MM.1S (cell line): ENCODE results near the gene C1QTNF6.

Experiments
- DNase-seq: peaks from one replicate; pipeline ENCODE4 v3.0.0-alpha.2; 2015
- H2AFZ ChIP-seq: fragments of 300-600 bp; sonication (generic); 2 replicates; pipeline ENCODE4 v1.6.0; 2016; ENCODE audit warnings: antibody characterized with exemption, low read length
- H3F3A ChIP-seq: fragments of 300-600 bp; sonication (generic); 2 replicates; pipeline ENCODE4 v1.6.1; 2016; ENCODE audit warnings: mild to moderate bottlenecking, antibody characterized with exemption, low read length, moderate library complexity, mixed read lengths; ENCODE audit not compliant: insufficient read depth
- H3K27ac ChIP-seq: fragments of 300-600 bp; sonication (generic); 2 replicates; pipeline ENCODE4 v1.5.1; 2016; ENCODE audit warnings: mild to moderate bottlenecking, low read length
- H3K27me3 ChIP-seq: fragments of 300-600 bp; sonication (generic); replicated peaks from 2 replicates; pipeline ENCODE4 v1.6.0; 2016; ENCODE audit warnings: low read length; ENCODE audit not compliant: insufficient read depth
- H3K36me3 ChIP-seq: fragments of 300-600 bp; sonication (generic); replicated peaks from 2 replicates; pipeline ENCODE4 v1.6.1; 2016; ENCODE audit warnings: mild to moderate bottlenecking, low read length, mixed read lengths; ENCODE audit not compliant: insufficient read depth
- H3K4me1 ChIP-seq: fragments of 300-600 bp; sonication (generic); 2 replicates; pipeline ENCODE4 v1.6.1; 2016; ENCODE audit warnings: low read length, mixed read lengths
- H3K4me2 ChIP-seq: fragments of 300-600 bp; sonication (generic); 2 replicates; pipeline ENCODE4 v1.6.0; 2016; ENCODE audit warnings: low read depth, low read length
- H3K4me3 ChIP-seq: fragments of 300-600 bp; sonication (generic); 2 replicates; pipeline ENCODE4 v1.5.1; 2016; ENCODE audit warnings: low read length, mixed read lengths
- H3K79me2 ChIP-seq: fragments of 300-600 bp; sonication (generic); 2 replicates; pipeline ENCODE4 v1.6.1; 2016; ENCODE audit warnings: mixed run types, low read length, mixed read lengths
- H3K9ac ChIP-seq: fragments of 300-600 bp; sonication (generic); 2 replicates; pipeline ENCODE4 v1.6.1; 2016; ENCODE audit warnings: low read length, mixed read lengths
- H3K9me2 ChIP-seq: fragments of 300-600 bp; sonication (generic); replicated peaks from 2 replicates; pipeline ENCODE4 v1.6.1; 2016; ENCODE audit warnings: mild to moderate bottlenecking, low read length, mixed read lengths; ENCODE audit not compliant: insufficient read depth
- H3K9me3 ChIP-seq: fragments of 300-600 bp; sonication (generic); replicated peaks from 2 replicates; pipeline ENCODE4 v1.6.1; 2016; ENCODE audit warnings: mild to moderate bottlenecking, low read length, mixed read lengths; ENCODE audit not compliant: insufficient read depth
- H4K20me1 ChIP-seq: fragments of 300-600 bp; sonication (generic); 2 replicates; pipeline ENCODE4 v1.6.1; 2016; ENCODE audit warnings: mild to moderate bottlenecking, low read length, moderate library complexity, mixed read lengths; ENCODE audit not compliant: insufficient read depth
- CTCF ChIP-seq: fragments of 300-600 bp; sonication (generic); IDR thresholded peaks from 2 replicates; pipeline ENCODE4 v1.5.1; 2016; ENCODE audit warnings: antibody characterized with exemption, low read length, mixed read lengths
- EZH2 ChIP-seq: fragments of 300-600 bp; sonication (generic); optimal IDR thresholded peaks from 2 replicates; pipeline ENCODE3; 2017; ENCODE audit warnings: low read depth, mild to moderate bottlenecking, antibody characterized with exemption, low read length, mixed read lengths
- EZH2phosphoT487 ChIP-seq: fragments of 300-600 bp; sonication (generic); IDR thresholded peaks from 2 replicates; pipeline ENCODE4 v1.6.1; 2018; ENCODE audit warnings: antibody characterized with exemption, low read length

The C1QTNF6 gene

DNA sequence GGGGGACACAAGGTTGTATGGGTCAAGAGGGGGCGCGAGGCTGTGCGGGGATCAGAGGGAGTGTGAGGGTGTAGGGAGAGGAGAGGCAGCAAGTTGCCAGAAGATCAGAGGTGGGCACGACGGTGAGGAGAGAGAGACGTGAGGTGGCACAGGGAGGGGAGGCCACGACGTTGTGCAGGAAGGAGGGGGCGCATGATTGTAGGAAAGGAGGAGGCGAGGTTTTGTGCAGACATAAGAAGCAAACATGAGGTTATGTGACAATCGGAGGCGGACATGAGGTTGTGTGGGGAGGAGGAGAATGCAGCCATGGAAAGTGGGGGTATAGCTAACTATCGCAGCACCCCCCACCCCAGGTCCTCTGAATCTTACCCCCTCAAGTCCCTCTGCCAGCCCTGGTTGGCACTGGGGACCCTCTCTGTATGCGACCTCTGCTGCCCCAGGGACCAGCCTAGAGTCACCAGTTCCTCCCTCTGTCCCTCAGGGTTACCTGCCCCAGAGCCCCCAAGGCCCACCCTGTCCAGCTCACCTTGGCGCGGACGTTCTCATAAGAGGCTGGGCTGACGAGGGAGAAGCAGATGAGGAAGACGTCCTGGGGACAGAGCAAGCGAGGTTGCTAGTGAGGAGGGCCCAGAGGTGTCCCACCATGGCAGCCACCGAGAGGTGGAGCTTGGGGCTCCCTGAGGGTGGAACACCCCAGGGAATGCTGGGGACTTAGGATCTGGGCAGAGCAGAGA lies 43.5 kb upstream of the C1QTNF6 start:
- no peaks in the 10 kb centered on the region for H3K9me3 ChIP-seq
- H3K36me3 ChIP-seq = peaks cover 17% of the 10 kb centered on the region
- peaks cover 84% of the 10 kb centered on the region for H3K4me1 ChIP-seq
- H3F3A ChIP-seq = peaks cover 87% of the 10 kb centered on the region
- TF ChIP-seq EZH2 (no peak), EZH2phosphoT487 (no peak), CTCF (no peak)
- no peaks in the 10 kb centered on the region for H3K9me2 ChIP-seq
- peak overlapping the region; percentile 55; the same call in 1 of the 2 replicates for H3K9ac ChIP-seq
- H4K20me1 ChIP-seq = no peaks in the 10 kb centered on the region
- DNase-seq = no peak
- peak overlapping the region; percentile 72 for H3K4me2 ChIP-seq
- peaks cover 84% of the 10 kb centered on the region for H3K79me2 ChIP-seq
- H2AFZ ChIP-seq = no peak overlapping the region
- H3K4me3 ChIP-seq = peak overlapping the region; percentile 23; the same call in 1 of the 2 replicates
- peak overlapping the region; percentile 99 for H3K27ac ChIP-seq
- no peaks in the 10 kb centered on the region for H3K27me3 ChIP-seq

DNA sequence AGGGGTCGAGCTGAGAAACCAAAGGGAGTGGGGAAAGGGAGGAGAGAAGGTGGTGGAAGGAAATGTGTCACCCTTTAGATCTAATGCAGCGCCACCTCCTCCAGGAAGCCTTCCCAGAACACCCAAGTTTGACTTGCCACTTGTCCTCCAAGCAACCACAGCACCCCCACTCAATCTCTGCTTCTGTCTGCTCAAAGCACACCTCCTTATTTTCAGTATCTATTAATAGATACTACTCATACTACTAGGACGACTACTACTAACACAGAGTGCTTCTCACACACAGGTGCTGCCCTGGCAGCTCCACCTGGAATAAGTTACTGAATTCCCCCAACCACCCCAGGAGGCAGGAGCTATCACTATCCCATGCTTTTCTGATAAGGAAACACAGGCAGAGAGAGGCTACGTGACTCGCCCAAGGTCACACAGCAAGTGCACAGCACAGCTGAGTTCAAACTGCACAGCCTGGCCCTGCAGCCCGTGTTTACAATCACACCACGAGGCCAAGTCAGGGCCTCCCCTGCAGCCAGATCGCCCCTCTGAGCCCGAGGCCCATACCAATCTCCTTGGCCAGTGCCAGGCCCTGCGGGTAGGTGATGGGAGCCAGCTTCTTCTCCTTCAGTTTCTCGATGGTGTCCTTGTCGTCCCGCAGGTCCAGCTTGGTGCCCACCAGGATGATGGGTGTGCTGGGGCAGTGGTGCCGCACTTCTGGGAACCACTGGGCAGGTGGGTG lies 42.8 kb upstream of the C1QTNF6 start:
- peak overlapping the region; percentile 99 for H3K27ac ChIP-seq
- H3K4me1 ChIP-seq = peaks cover 77% of the 10 kb centered on the region
- H3K9me2 ChIP-seq = no peaks in the 10 kb centered on the region
- no peaks in the 10 kb centered on the region for H4K20me1 ChIP-seq
- H3K79me2 ChIP-seq = peaks cover 82% of the 10 kb centered on the region
- H2AFZ ChIP-seq = no peak overlapping the region
- H3K9me3 ChIP-seq = no peaks in the 10 kb centered on the region
- H3K36me3 ChIP-seq = peaks cover 17% of the 10 kb centered on the region
- DNase-seq = peak; percentile 86
- no peaks in the 10 kb centered on the region for H3K27me3 ChIP-seq
- H3K9ac ChIP-seq = peak overlapping the region; percentile 55; the same call in 1 of the 2 replicates
- TF ChIP-seq EZH2 = no peak
- no peak for TF ChIP-seq CTCF
- no peak for TF ChIP-seq EZH2phosphoT487
- H3F3A ChIP-seq = peaks cover 87% of the 10 kb centered on the region
- peak overlapping the region; percentile 72 for H3K4me2 ChIP-seq
- peak overlapping the region; percentile 23; the same call in 1 of the 2 replicates for H3K4me3 ChIP-seq

GRCh38 chr22:37229805-37230672 lies 42.0 kb upstream of the C1QTNF6 start:
- H3K4me1 ChIP-seq = peaks cover 74% of the 10 kb centered on the region
- H3K36me3 ChIP-seq = peaks cover 17% of the 10 kb centered on the region
- H3K9ac ChIP-seq = peak overlapping the region; percentile 68
- peak overlapping the region; percentile 99 for H3K27ac ChIP-seq
- H3K4me2 ChIP-seq = peak overlapping the region; percentile 72
- H3F3A ChIP-seq = peaks cover 87% of the 10 kb centered on the region
- no peaks in the 10 kb centered on the region for H3K27me3 ChIP-seq
- H2AFZ ChIP-seq = no peak overlapping the region
- no peaks in the 10 kb centered on the region for H3K9me2 ChIP-seq
- TF ChIP-seq EZH2 (no peak), EZH2phosphoT487 (no peak), CTCF (no peak)
- no peaks in the 10 kb centered on the region for H3K9me3 ChIP-seq
- H3K4me3 ChIP-seq = no peak overlapping the region; the same call in 1 of the 2 replicates
- peak; percentile 89 for DNase-seq
- no peaks in the 10 kb centered on the region for H4K20me1 ChIP-seq
- H3K79me2 ChIP-seq = peaks cover 74% of the 10 kb centered on the region
